Stimulated activated effector memory CD8-positive, alpha-beta T cell treated with anti-CD3 and anti-CD28 coated beads, Interleukin-12 subunit alpha, Interleukin-12 subunit beta, amount 100 ng/mL, for 72 hours (primary cell): ENCODE measurements around the gene ZFY.

Experiments used
- ATAC-seq: fragments of 150-1000 bp; cut with Tn5 transposase; 2 replicates; pipeline ENCODE4 v1.10.0; 2021
- DNase-seq, 2 donors: peaks; one replicate each; pipeline ENCODE4 v3.0.0; 2021 to 2022; ENCODE audit warnings: low spot score in 2 of 2
- H3K27ac Mint-ChIP-seq: one replicate; pipeline ENCODE4 v1.8.0; 2022; ENCODE audit warnings: mild to moderate bottlenecking, mixed read lengths
- H3K36me3 Mint-ChIP-seq: one replicate; pipeline ENCODE4 v1.8.0; 2022; ENCODE audit warnings: mild to moderate bottlenecking, mixed read lengths
- H3K4me1 Mint-ChIP-seq: one replicate; pipeline ENCODE4 v1.8.0; 2022; ENCODE audit warnings: mixed read lengths
- H3K4me3 Mint-ChIP-seq: one replicate; pipeline ENCODE4 v1.8.0; 2022; ENCODE audit warnings: mild to moderate bottlenecking, mixed read lengths
- H3K9me3 Mint-ChIP-seq: one replicate; pipeline ENCODE4 v1.8.0; 2022; ENCODE audit warnings: mixed read lengths

Gene ZFY

DNA sequence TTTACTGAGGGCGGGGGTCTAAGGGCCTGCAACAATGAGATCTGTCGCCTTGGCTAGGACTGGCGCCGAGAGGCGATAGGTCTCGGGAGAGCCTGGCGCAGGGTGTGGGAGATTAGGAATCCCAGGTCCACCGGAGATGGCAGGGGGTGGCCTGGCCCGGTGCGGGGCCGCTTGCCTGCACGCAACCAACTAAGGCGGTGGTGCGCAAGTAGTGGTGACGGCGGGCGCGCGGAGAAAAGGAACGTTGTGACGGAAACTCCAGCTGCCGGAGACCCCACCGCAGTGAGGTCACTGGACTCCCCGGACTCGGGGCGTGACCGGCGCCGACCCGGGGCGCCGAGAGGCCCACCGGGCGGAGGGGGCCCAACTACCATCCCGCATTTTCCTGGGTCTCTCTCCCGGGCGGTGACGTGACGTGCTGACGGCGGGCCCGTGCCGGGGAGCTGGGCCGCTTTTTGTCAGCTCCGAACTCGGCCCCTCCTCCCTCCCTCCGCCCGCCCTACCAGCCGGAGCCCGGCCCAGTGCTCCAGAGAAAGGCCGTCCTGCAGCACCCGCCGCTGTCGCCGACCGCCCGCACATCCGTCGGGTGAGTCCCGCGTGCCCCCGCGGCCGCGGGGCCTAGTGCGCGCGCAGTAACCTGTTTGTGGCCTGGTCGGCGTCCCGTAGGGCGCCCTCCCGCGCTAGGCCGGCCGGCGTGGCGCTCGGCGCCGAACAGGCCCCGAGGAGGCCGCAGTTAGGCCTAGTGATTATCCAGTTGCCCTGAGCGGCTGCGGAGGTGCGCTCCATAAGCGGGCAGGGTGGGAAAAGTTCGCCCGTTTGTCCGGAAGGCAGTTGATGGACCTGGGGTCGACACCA, at the start of gene ZFY:
TSS of gene ZFY (plus strand) at position 521 of the 855 bp plus-strand sequence. CDS start 18,556 bp downstream, outside the sequence.
- Mint-ChIP-seq H3K36me3 (peaks cover 29% of the 10 kb centered on the region), H3K4me1 (peaks cover 16% of the 10 kb centered on the region), H3K4me3 (peak within 1 kb of the TSS; percentile 86), H3K9me3 (no peaks in the 10 kb centered on the region), H3K27ac (peak within 1 kb of the TSS; percentile 96)
- DNase-seq (peak; percentile 43 to 92), ATAC-seq (peak; percentile 73)

DNA sequence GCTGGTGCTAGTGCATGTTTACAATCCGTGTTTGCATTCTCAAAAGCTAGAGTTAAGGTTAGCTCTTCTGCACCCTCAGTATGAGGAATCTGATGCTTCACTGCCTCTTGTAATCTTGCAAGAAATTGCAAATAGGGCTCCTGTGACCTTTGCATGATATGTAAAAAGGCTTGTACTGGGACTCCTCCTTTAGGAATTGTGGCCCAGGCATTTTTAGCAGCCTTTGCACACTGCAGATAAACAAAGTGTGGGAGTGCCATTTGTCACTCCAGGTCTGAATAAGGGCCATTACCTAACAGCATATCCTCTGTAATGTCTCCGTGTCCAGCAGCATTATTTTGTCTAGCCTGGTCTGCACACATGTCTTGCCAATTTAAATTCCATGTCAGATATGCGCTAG, 49.3 kb upstream of the ZFY start:
- Mint-ChIP-seq H3K4me1 (peaks cover 20% of the 10 kb centered on the region), H3K9me3 (no peaks in the 10 kb centered on the region), H3K36me3 (peaks cover 6% of the 10 kb centered on the region), H3K27ac (no peak overlapping the region), H3K4me3 (no peak overlapping the region)
- ATAC-seq (no peak), DNase-seq (no peak)

GRCh38 chrY:2887386-2887785, 47.8 kb upstream of the ZFY start:
- peaks cover 20% of the 10 kb centered on the region for H3K4me1 Mint-ChIP-seq
- H3K36me3 Mint-ChIP-seq, result peaks cover 6% of the 10 kb centered on the region
- peak; percentile 72 for ATAC-seq
- DNase-seq, result peak in 1 of 2 donors; percentile 57
- no peaks in the 10 kb centered on the region for H3K9me3 Mint-ChIP-seq
- H3K27ac Mint-ChIP-seq, result peak overlapping the region; percentile 94
- H3K4me3 Mint-ChIP-seq, result peak overlapping the region; percentile 63

- peaks cover 20% of the 10 kb centered on the region for H3K4me1 Mint-ChIP-seq
- DNase-seq (peak in 1 of 2 donors; percentile 70), ATAC-seq (peak; percentile 98)
- H3K27ac Mint-ChIP-seq, result peak overlapping the region; percentile 94
- no peaks in the 10 kb centered on the region for H3K9me3 Mint-ChIP-seq
- H3K4me3 Mint-ChIP-seq, result peak overlapping the region; percentile 63
- H3K36me3 Mint-ChIP-seq, result peaks cover 6% of the 10 kb centered on the region
These were observed 47.2 kb upstream of the ZFY start for GRCh38 chrY:2887955-2888354.

DNA sequence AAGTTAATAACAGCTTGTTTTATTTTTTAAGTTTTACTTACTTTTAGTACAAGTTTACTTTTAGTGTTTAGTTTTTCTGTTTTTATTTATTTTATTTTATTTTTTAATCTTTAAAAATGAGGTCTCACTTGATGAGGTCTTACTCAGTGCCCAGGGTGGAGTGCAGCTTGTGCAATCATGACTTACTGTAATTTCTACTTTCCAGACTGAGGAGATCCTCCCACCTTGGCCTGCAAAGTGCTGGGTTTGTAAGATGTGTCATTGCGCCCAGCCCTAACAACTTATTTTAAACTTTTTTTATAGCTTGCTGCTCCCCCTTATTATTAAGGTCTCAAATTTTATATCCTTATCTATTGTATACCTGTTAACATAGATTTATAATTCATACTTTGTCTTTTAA, 41.7 kb upstream of the ZFY start:
- DNase-seq, result no peak
- Mint-ChIP-seq H3K36me3 (peaks cover 6% of the 10 kb centered on the region), H3K27ac (no peak overlapping the region), H3K4me1 (peaks cover 3% of the 10 kb centered on the region), H3K4me3 (no peak overlapping the region), H3K9me3 (no peaks in the 10 kb centered on the region)
- no peak for ATAC-seq

DNA sequence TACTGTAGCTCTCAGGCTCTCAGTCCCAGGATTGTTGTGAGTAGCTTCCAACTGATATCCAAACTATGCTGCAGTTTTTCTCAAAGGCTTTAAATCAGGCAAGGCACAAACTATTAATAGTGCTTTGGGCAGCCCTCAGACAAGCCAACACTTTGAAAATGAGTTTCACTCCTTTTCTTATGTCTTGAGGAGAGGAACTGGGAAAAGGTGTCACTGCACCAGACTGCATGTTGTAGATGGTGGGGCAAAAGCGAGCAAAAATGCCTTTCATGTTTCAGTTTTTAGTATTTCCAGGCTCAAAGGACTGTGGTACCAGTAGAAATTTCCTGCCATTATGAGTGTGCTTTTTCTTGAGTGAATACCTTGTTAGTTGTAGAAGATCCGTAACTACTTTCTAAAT, 39.1 kb upstream of the ZFY start:
- Mint-ChIP-seq H3K4me3 (no peak overlapping the region), H3K27ac (no peak overlapping the region), H3K4me1 (no peaks in the 10 kb centered on the region), H3K9me3 (no peaks in the 10 kb centered on the region), H3K36me3 (no peaks in the 10 kb centered on the region)
- ATAC-seq (no peak), DNase-seq (no peak)

- no peak for DNase-seq
- no peak for ATAC-seq
- H3K4me1 Mint-ChIP-seq, result no peaks in the 10 kb centered on the region
- no peaks in the 10 kb centered on the region for H3K9me3 Mint-ChIP-seq
- H3K27ac Mint-ChIP-seq, result no peak overlapping the region
- no peak overlapping the region for H3K4me3 Mint-ChIP-seq
- H3K36me3 Mint-ChIP-seq, result no peaks in the 10 kb centered on the region
These were observed 27.8 kb upstream of the ZFY start for GRCh38 chrY:2907356-2907755.

DNA sequence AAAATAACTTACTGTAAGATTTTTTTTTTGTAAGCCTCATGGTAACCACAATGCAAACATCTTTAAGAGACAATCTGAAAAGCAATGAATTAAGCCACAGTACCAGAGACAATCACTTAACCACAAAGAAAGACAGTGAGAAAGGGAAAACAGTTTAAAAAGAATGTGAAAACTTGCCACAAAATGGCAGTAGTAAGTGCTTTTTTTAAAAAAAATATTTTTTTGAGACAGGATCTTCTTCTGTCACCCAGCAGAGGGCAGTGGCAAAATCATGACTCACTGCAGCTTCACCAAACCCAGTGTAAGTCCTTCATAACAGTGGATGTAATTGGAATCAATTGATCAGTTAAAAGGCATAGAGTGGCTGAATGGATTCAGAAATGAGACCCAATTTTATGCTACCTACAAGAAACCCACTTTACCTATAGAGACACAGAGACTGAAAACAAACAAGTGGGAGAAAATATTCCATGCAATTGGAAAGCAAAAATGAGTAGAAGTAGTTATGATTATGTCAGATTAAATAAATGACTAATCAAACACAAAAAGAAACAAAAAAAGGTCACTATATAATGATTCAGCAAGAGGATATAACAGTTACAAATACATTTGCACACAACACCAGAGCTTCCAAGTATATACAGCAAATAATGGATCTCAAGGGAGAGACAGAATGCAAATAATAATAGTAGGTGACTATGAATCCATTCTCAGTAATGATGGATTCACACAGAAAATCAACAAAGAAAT, 21.9 kb upstream of the ZFY start:
- Mint-ChIP-seq H3K4me3 (no peak overlapping the region), H3K27ac (peak overlapping the region; percentile 66), H3K4me1 (peaks cover 7% of the 10 kb centered on the region)

GRCh38 chrY:2934078-2934477, 1.1 kb upstream of the ZFY start:
- peak overlapping the region; percentile 86 for H3K4me3 Mint-ChIP-seq
- ATAC-seq (no peak), DNase-seq (no peak)
- H3K36me3 Mint-ChIP-seq, result peaks cover 23% of the 10 kb centered on the region
- no peaks in the 10 kb centered on the region for H3K9me3 Mint-ChIP-seq
- H3K4me1 Mint-ChIP-seq, result peaks cover 10% of the 10 kb centered on the region
- peak overlapping the region; percentile 96 for H3K27ac Mint-ChIP-seq

More for the DNA sequence above, 21.9 kb upstream of the ZFY start:
- Mint-ChIP-seq H3K36me3 (no peaks in the 10 kb centered on the region), H3K9me3 (no peaks in the 10 kb centered on the region)
- ATAC-seq (peak; percentile 79), DNase-seq (no peak)

GRCh38 chrY:2935716-2936435, 695 bp downstream of the ZFY start:
- peak overlapping the region; percentile 86 for H3K4me3 Mint-ChIP-seq
- ATAC-seq (peak; percentile 90), DNase-seq (peak; percentile 65 to 96)
- peaks cover 29% of the 10 kb centered on the region for H3K36me3 Mint-ChIP-seq
- H3K27ac Mint-ChIP-seq, result peak overlapping the region; percentile 96
- H3K9me3 Mint-ChIP-seq, result no peaks in the 10 kb centered on the region
- peaks cover 16% of the 10 kb centered on the region for H3K4me1 Mint-ChIP-seq

- peaks cover 29% of the 10 kb centered on the region for H3K36me3 Mint-ChIP-seq
- peaks cover 16% of the 10 kb centered on the region for H3K4me1 Mint-ChIP-seq
- H3K9me3 Mint-ChIP-seq, result no peaks in the 10 kb centered on the region
- peak overlapping the region; percentile 96 for H3K27ac Mint-ChIP-seq
- ATAC-seq (no peak), DNase-seq (no peak)
- H3K4me3 Mint-ChIP-seq, result peak overlapping the region; percentile 86
These were observed 1.2 kb downstream of the ZFY start for GRCh38 chrY:2936436-2936750.

DNA sequence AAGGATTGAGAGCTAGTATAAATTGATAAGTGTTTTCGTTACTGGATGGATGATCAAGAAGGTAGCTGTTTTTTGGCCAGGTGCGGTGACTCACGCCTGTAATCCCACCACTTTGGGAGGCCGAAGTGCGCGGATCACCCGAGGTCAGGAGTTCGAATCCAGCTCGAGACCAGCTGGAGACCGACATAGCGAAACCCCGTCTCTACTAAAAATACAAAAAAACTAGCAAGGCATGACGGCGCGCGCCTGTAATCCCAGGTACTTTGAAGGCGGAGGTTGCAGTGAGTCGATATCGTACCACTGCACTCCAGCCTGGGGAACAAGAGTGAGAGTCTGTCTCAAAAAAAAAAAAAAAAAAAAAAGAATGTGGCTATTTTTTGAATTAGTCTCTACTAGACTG, 2.0 kb downstream of the ZFY start:
- ATAC-seq, result no peak
- H3K9me3 Mint-ChIP-seq, result no peaks in the 10 kb centered on the region
- DNase-seq, result no peak
- peak overlapping the region; percentile 86 for H3K4me3 Mint-ChIP-seq
- H3K27ac Mint-ChIP-seq, result peak overlapping the region; percentile 96
- H3K36me3 Mint-ChIP-seq, result peaks cover 31% of the 10 kb centered on the region
- H3K4me1 Mint-ChIP-seq, result peaks cover 16% of the 10 kb centered on the region

GRCh38 chrY:2949590-2950252, 14.5 kb downstream of the ZFY start:
- DNase-seq, result no peak
- Mint-ChIP-seq H3K4me1 (peaks cover 25% of the 10 kb centered on the region), H3K36me3 (peaks cover 22% of the 10 kb centered on the region), H3K4me3 (no peak overlapping the region), H3K27ac (no peak overlapping the region), H3K9me3 (no peaks in the 10 kb centered on the region)
- peak; percentile 94 for ATAC-seq

GRCh38 chrY:2950655-2951054, 15.5 kb downstream of the ZFY start:
- Mint-ChIP-seq H3K36me3 (peaks cover 32% of the 10 kb centered on the region), H3K4me1 (peaks cover 29% of the 10 kb centered on the region), H3K9me3 (no peaks in the 10 kb centered on the region), H3K27ac (peak overlapping the region; percentile 3), H3K4me3 (no peak overlapping the region)
- peak; percentile 73 for ATAC-seq
- DNase-seq, result no peak

- DNase-seq (no peak), ATAC-seq (peak; percentile 46)
- peak overlapping the region; percentile 70 for H3K27ac Mint-ChIP-seq
- no peaks in the 10 kb centered on the region for H3K9me3 Mint-ChIP-seq
- peaks cover 46% of the 10 kb centered on the region for H3K36me3 Mint-ChIP-seq
- peaks cover 34% of the 10 kb centered on the region for H3K4me1 Mint-ChIP-seq
- no peak overlapping the region for H3K4me3 Mint-ChIP-seq
These were observed 17.7 kb downstream of the ZFY start for GRCh38 chrY:2952912-2953311.
